Upper lobe of left lung (tissue), 4 donors: ENCODE measurements around the gene ZNF138.
"Not testable (repeated sequence)": the region's sequence is repeated elsewhere in the genome, so short reads cannot be mapped to it uniquely, and the experiment has no call there.

ENCODE experiments used
- EP300 ChIP-seq, 4 donors: sonication (generic); formaldehyde crosslinking; IDR thresholded peaks; one replicate each; pipeline ENCODE4 v1.5.1; 2017; ENCODE audit warnings: antibody characterized with exemption in 4 of 4, control low read depth in 2 of 4
- POLR2A ChIP-seq, 4 donors: fragments of 450-650 bp; IDR thresholded peaks; one replicate each; pipeline ENCODE4 v1.5.1; 2016 to 2017; ENCODE audit warnings: antibody characterized with exemption in 4 of 4, mild to moderate bottlenecking in 2 of 4
- POLR2AphosphoS5 ChIP-seq, 2 donors: sonication (generic); formaldehyde crosslinking; IDR thresholded peaks; one replicate each; pipeline ENCODE4 v1.5.1; 2017; ENCODE audit warnings: antibody characterized with exemption in 2 of 2
- TF ChIP-seq, protein P1 (sequence below), 6 experiments: fragments of 450-650 bp in 4 of 6; fragments of 200-600 bp in 2 of 6; sonication (generic) in 2 of 6; IDR thresholded peaks; one replicate each; pipeline ENCODE4 v1.5.1; 2016 to 2019; ENCODE audit warnings: antibody characterized with exemption in 6 of 6

DNA sequence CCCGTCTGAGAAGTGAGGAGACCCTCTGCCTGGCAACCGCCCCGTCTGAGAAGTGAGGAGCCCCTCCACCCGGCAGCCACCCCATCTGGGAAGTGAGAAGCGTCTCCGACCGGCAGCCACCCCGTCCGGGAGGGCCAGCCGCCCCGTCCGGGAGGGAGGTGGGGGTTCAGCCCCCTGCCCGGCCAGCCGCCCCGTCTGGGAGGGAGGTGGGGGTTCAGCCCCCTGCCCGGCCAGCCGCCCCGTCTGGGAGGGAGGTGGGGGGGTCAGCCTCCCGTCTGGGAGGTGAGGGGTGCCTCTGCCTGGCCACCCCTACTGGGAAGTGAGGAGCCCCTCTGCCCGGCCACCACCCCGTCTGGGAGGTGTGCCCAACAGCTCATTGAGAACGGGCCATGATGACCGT, 9.4 kb upstream of the ZNF138 start:
- TF ChIP-seq POLR2AphosphoS5, POLR2A, EP300 (IDR thresholded peaks at IDR 0.05): not testable (repeated sequence)
- TF ChIP-seq, protein P1, sequence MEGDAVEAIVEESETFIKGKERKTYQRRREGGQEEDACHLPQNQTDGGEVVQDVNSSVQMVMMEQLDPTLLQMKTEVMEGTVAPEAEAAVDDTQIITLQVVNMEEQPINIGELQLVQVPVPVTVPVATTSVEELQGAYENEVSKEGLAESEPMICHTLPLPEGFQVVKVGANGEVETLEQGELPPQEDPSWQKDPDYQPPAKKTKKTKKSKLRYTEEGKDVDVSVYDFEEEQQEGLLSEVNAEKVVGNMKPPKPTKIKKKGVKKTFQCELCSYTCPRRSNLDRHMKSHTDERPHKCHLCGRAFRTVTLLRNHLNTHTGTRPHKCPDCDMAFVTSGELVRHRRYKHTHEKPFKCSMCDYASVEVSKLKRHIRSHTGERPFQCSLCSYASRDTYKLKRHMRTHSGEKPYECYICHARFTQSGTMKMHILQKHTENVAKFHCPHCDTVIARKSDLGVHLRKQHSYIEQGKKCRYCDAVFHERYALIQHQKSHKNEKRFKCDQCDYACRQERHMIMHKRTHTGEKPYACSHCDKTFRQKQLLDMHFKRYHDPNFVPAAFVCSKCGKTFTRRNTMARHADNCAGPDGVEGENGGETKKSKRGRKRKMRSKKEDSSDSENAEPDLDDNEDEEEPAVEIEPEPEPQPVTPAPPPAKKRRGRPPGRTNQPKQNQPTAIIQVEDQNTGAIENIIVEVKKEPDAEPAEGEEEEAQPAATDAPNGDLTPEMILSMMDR (IDR thresholded peaks at IDR 0.05) = not testable (repeated sequence)
